22Rv1 (cell line): ENCODE measurements around the gene OR2T10.

Experiments
- CTCF ChIP-seq: fragments of 450-650 bp; IDR thresholded peaks from 2 replicates; pipeline ENCODE4 v1.5.1; 2017; ENCODE audit warnings: mild to moderate bottlenecking
- ZFX ChIP-seq: fragments of 450-650 bp; IDR thresholded peaks from 2 replicates; pipeline ENCODE4 v1.6.1; 2017; ENCODE audit warnings: antibody characterized with exemption, borderline replicate concordance

GRCh38 chr1:248599396-248599795, 1.9 kb upstream of the OR2T10 start:
- no peak for TF ChIP-seq CTCF
- no peak for TF ChIP-seq ZFX
